Fibroblast of pulmonary artery (primary cell): ENCODE results near the gene OR4K17.
"Not testable (repeated sequence)": the region's sequence is repeated elsewhere in the genome, so short reads cannot be mapped to it uniquely, and the experiment has no call there.

Experiments
- DNase-seq: peaks from one replicate; pipeline ENCODE4 v3.0.0-alpha.2; 2010; ENCODE audit warnings: low read depth
- H3K4me3 ChIP-seq: replicated peaks from 2 replicates; pipeline ENCODE4 v1.5.1; 2011; ENCODE audit warnings: low read depth, mild to moderate bottlenecking, control low read depth, low read length, moderate library complexity
- CTCF ChIP-seq: IDR thresholded peaks from 2 replicates; pipeline ENCODE4 v1.5.1; 2011; ENCODE audit warnings: mild to moderate bottlenecking, control low read depth, low read length, inconsistent platforms; ENCODE audit errors: missing control alignments

Gene OR4K17

GRCh38 chr14:20110438-20110837 lies at the start of gene OR4K17:
Gene OR4K17, plus strand, starts transcription at chr14:20110739. Its CDS starts 6,761 bp downstream, at chr14:20117500.
- DNase-seq = no peak
- no peak within 1 kb of the TSS for H3K4me3 ChIP-seq
- no peak for TF ChIP-seq CTCF

GRCh38 chr14:20092050-20092449 lies 18.5 kb upstream of the OR4K17 start:
- DNase-seq = no peak
- no peak for TF ChIP-seq CTCF
- H3K4me3 ChIP-seq = no peak overlapping the region

- H3K4me3 ChIP-seq = no peak overlapping the region
- no peak for DNase-seq
- TF ChIP-seq CTCF = no peak
These were observed 17.1 kb upstream of the OR4K17 start for GRCh38 chr14:20093442-20093841.

- H3K4me3 ChIP-seq, DNase-seq: not testable (repeated sequence)
These were observed 11.4 kb upstream of the OR4K17 start for GRCh38 chr14:20098926-20099770.

- DNase-seq = no peak
- no peak for TF ChIP-seq CTCF
- no peak overlapping the region for H3K4me3 ChIP-seq
These were observed 1.8 kb downstream of the OR4K17 start for GRCh38 chr14:20112321-20112720.

- no peak overlapping the region for H3K4me3 ChIP-seq
- no peak for DNase-seq
- TF ChIP-seq CTCF = no peak
These were observed 6.2 kb downstream of the OR4K17 start for GRCh38 chr14:20116748-20117147.

- no peak for DNase-seq
- no peak for TF ChIP-seq CTCF
- H3K4me3 ChIP-seq = no peak overlapping the region
These were observed 8.3 kb downstream of the OR4K17 start for GRCh38 chr14:20118795-20119194.
